HepG2 (cell line): Measurements from ENCODE around the gene SSBP2. TPM values are rescaled to one million over a fixed set of nuclear protein-coding genes. Genes with fewer than 3 reads are reported as not detected.
A peak's percentile ranks its signal among the peaks of the same experiment; 100 is the strongest.

Source experiments
- AHR ChIP-seq: IDR thresholded peaks from 2 replicates; pipeline ENCODE4 v1.6.1; 2018; ENCODE audit warnings: missing genetic modification reagents, missing compliant biosample characterization
- EP300 ChIP-seq, 3 experiments: sonication (generic) in 1 of 3; formaldehyde crosslinking in 1 of 3; IDR thresholded peaks; 2 replicates each; pipeline versions ENCODE4 v1.5.1 to v1.6.1; 2011 to 2020; ENCODE audit warnings: low read depth in 2 of 3, low read length in 2 of 3, borderline replicate concordance in 1 of 3, improper control_type of control experiment in 1 of 3, mild to moderate bottlenecking in 1 of 3, missing genetic modification reagents in 1 of 3, moderate library complexity in 1 of 3
- FOXA1 ChIP-seq, 2 experiments: fragments of 450-650 bp in 1 of 2; sonication (generic) in 1 of 2; formaldehyde crosslinking in 1 of 2; IDR thresholded peaks; 2 replicates each; pipeline versions ENCODE4 v1.4.0 to v1.6.1; 2016 to 2020; ENCODE audit warnings: missing genetic modification reagents in 1 of 2
- MAZ ChIP-seq, 2 experiments: sonication (generic) in 1 of 2; formaldehyde crosslinking in 1 of 2; IDR thresholded peaks; 2 replicates each; pipeline versions ENCODE4 v1.5.0 to v1.6.1; 2012 to 2020; ENCODE audit warnings: low read depth in 2 of 2, mild to moderate bottlenecking in 2 of 2, borderline replicate concordance in 1 of 2, improper control_type of control experiment in 1 of 2, low read length in 1 of 2, missing genetic modification reagents in 1 of 2, moderate library complexity in 1 of 2
- MEF2D ChIP-seq: sonication (generic); formaldehyde crosslinking; IDR thresholded peaks from 2 replicates; pipeline ENCODE4 v1.5.1; 2020; ENCODE audit warnings: mild to moderate bottlenecking, missing genetic modification reagents
- NFATC3 ChIP-seq: sonication (generic); formaldehyde crosslinking; IDR thresholded peaks from 2 replicates; pipeline ENCODE4 v1.5.1; 2020; ENCODE audit warnings: mild to moderate bottlenecking, missing genetic modification reagents
- NFE2L2 ChIP-seq: fragments of 150-350 bp; IDR thresholded peaks from 2 replicates; pipeline ENCODE4 v1.6.1; 2014; ENCODE audit warnings: low read length
- RFX1 ChIP-seq: fragments of 450-650 bp; IDR thresholded peaks from 2 replicates; pipeline ENCODE4 v1.6.1; 2017
- SRSF4 ChIP-seq: fragments of 200-400 bp; formaldehyde crosslinking; IDR thresholded peaks from one replicate; pipeline ENCODE4 v1.6.1; 2018; ENCODE audit warnings: mild to moderate bottlenecking, low read depth, low read length, moderate library complexity; ENCODE audit not compliant: poor library complexity, severe bottlenecking
- STAG1 ChIP-seq: sonication (generic); formaldehyde crosslinking; IDR thresholded peaks from 2 replicates; pipeline ENCODE4 v1.4.0; 2020; ENCODE audit warnings: missing genetic modification reagents
- TSC22D2 ChIP-seq: sonication (generic); formaldehyde crosslinking; IDR thresholded peaks from 2 replicates; pipeline ENCODE4 v1.5.1; 2020; ENCODE audit warnings: missing genetic modification reagents, mild to moderate bottlenecking, borderline replicate concordance
- ZBTB20 ChIP-seq: sonication (generic); formaldehyde crosslinking; IDR thresholded peaks from 2 replicates; pipeline ENCODE4 v1.8.1; 2023; ENCODE audit warnings: missing genetic modification reagents, low read depth, mild to moderate bottlenecking, borderline replicate concordance
- ZBTB21 ChIP-seq: sonication (generic); formaldehyde crosslinking; IDR thresholded peaks from 2 replicates; pipeline ENCODE4 v1.4.0; 2020; ENCODE audit warnings: missing genetic modification reagents
- ZIK1 ChIP-seq: sonication (generic); formaldehyde crosslinking; IDR thresholded peaks from 2 replicates; pipeline ENCODE4 v1.5.0; 2020; ENCODE audit warnings: mild to moderate bottlenecking, low read depth, missing genetic modification reagents, borderline replicate concordance
- ZNF230 ChIP-seq: sonication (generic); formaldehyde crosslinking; IDR thresholded peaks from 2 replicates; pipeline ENCODE4 v1.4.0; 2020; ENCODE audit warnings: mild to moderate bottlenecking, missing genetic modification reagents
- ZNF263 ChIP-seq: sonication (generic); formaldehyde crosslinking; IDR thresholded peaks from 2 replicates; pipeline ENCODE4 v1.4.0; 2020; ENCODE audit warnings: missing genetic modification reagents
- ZNF333 ChIP-seq: sonication (generic); formaldehyde crosslinking; IDR thresholded peaks from 2 replicates; pipeline ENCODE4 v1.4.0; 2020; ENCODE audit warnings: mild to moderate bottlenecking, missing genetic modification reagents, borderline replicate concordance
- ZNF564 ChIP-seq: sonication (generic); formaldehyde crosslinking; IDR thresholded peaks from 2 replicates; pipeline ENCODE4 v1.8.1; 2023; ENCODE audit warnings: mild to moderate bottlenecking, missing genetic modification reagents
- ZNF607 ChIP-seq: sonication (generic); formaldehyde crosslinking; IDR thresholded peaks from 2 replicates; pipeline ENCODE4 v1.5.1; 2020; ENCODE audit warnings: missing genetic modification reagents, mild to moderate bottlenecking, borderline replicate concordance
- ZNF674 ChIP-seq: sonication (generic); formaldehyde crosslinking; IDR thresholded peaks from 2 replicates; pipeline ENCODE4 v1.5.0; 2020; ENCODE audit warnings: low read depth, mild to moderate bottlenecking, missing genetic modification reagents
- ZNF746 ChIP-seq: sonication (generic); formaldehyde crosslinking; IDR thresholded peaks from 2 replicates; pipeline ENCODE4 v1.8.0; 2022; ENCODE audit warnings: mild to moderate bottlenecking, missing genetic modification reagents
- ZNF761 ChIP-seq: sonication (generic); formaldehyde crosslinking; conservative IDR thresholded peaks from 2 replicates; pipeline ENCODE4 v1.4.0; 2020; ENCODE audit warnings: mild to moderate bottlenecking, missing genetic modification reagents
- ZNF782 ChIP-seq: sonication (generic); formaldehyde crosslinking; IDR thresholded peaks from 2 replicates; pipeline ENCODE4 v1.4.0; 2020; ENCODE audit warnings: missing genetic modification reagents, mild to moderate bottlenecking, borderline replicate concordance
- ZNF83 ChIP-seq: sonication (generic); formaldehyde crosslinking; IDR thresholded peaks from 2 replicates; pipeline ENCODE4 v1.4.0; 2020; ENCODE audit warnings: missing genetic modification reagents, mild to moderate bottlenecking, borderline replicate concordance
- polyA plus RNA-seq, 8 experiments: library from polyadenylated mRNA; depleted of rRNA in 3 of 8; stranded (reverse) in 7 of 8; unstranded in 1 of 8; fragments of >200 nt; fragmentation: Illumina TruSeq in 4 of 8; extraction: Trizol in 4 of 8; gene quantifications; 2 replicates each; pipeline versions ENCODE4 v1.2.1 to v1.2.3, GENCODE V29; 2011 to 2016; ENCODE audit warnings: low read depth in 4 of 8, missing spikeins in 1 of 8, mixed read lengths in 1 of 8; ENCODE audit not compliant: insufficient read depth in 1 of 8
- total RNA-seq, 5 experiments: library from RNA; depleted of rRNA; stranded (reverse); fragments of >200 nt; fragmentation: Illumina TruSeq; extraction: Trizol; gene quantifications; 2 replicates each; pipeline ENCODE4 v1.2.3, GENCODE V29; 2016; ENCODE audit warnings: low read depth in 1 of 5
- TF ChIP-seq, protein P1 (sequence below): sonication (generic); formaldehyde crosslinking; IDR thresholded peaks from 2 replicates; pipeline ENCODE4 v1.9.0; 2021; ENCODE audit warnings: missing genetic modification reagents, mild to moderate bottlenecking, borderline replicate concordance
- TF ChIP-seq, protein P2 (sequence below): sonication (generic); formaldehyde crosslinking; IDR thresholded peaks from 2 replicates; pipeline ENCODE4 v1.5.0; 2020; ENCODE audit warnings: missing genetic modification reagents
- TF ChIP-seq, protein P3 (sequence below): sonication (generic); formaldehyde crosslinking; IDR thresholded peaks from 2 replicates; pipeline ENCODE4 v1.8.0; 2022; ENCODE audit warnings: mild to moderate bottlenecking, missing genetic modification reagents; ENCODE audit not compliant: insufficient replicate concordance

SSBP2 gene
- total and polyA plus RNA-seq, 2 of the 13 experiments (the other 11 are each of a cell fraction or from before 2014, with no cell fraction given): 0.16 TPM; not detected in 1

DNA sequence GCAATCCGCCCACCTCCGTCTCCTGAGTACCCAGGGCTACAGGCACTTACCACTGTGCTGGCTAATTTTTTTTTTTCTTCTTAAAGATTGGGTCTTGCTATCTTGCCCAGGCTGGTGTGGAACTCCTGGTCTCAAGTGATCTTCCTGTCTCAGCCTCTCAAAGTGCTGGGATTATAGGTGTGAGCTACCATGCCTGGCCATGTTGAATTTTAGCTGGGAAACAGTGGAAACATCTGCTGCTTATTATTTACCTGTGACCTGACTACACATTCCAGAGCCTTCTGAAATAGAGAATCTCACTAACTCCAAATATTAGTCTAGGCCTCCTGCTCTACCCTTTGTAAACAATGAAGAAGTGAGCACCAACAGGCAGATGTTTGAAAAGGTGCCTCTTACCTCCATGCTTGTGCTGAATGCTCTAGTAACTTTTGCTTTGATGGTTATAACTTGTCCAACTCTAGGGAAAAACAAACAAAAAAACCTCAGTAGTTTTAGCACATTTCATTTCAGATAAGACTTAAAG, 379.5 kb downstream of the SSBP2 start (continued):
- TF ChIP-seq ZNF333 (CRISPR knock-in tag) (no peak), ZNF761 (CRISPR knock-in tag) (no peak), ZNF564 (CRISPR knock-in tag) (peak; percentile 50; the same call in 1 of the 2 replicates), MEF2D (CRISPR knock-in tag) (peak; percentile 91), ZNF230 (no peak), ZNF674 (CRISPR knock-in tag) (no peak), ZNF746 (CRISPR knock-in tag) (no peak), NFE2L2 (no peak), ZBTB20 (CRISPR knock-in tag) (peak; percentile 64; the same call in 1 of the 2 replicates), NFATC3 (no peak), AHR (CRISPR knock-in tag) (no peak), TSC22D2 (CRISPR knock-in tag) (no peak), ZNF263 (CRISPR knock-in tag) (no peak), ZBTB21 (CRISPR knock-in tag) (no peak), FOXA1 (IDR thresholded peaks at IDR 0.05) (no peak), FOXA1 (CRISPR knock-in tag; IDR thresholded peaks at IDR 0.05) (peak; percentile 84), MAZ (IDR thresholded peaks at IDR 0.05; ENCODE audit: borderline replicate concordance, low read depth, low read length) (no peak), MAZ (CRISPR knock-in tag; IDR thresholded peaks at IDR 0.05; ENCODE audit: low read depth) (no peak), ZIK1 (no peak), ZNF782 (CRISPR knock-in tag) (no peak), ZNF607 (CRISPR knock-in tag) (peak; percentile 54; the same call in 1 of the 2 replicates), EP300 (IDR thresholded peaks at IDR 0.05; ENCODE audit: low read depth in 2 of 2, low read length in 2 of 2) (peak in 1 of 2 experiments; percentile 93; a peak in 2 of 4 replicates), EP300 (CRISPR knock-in tag; IDR thresholded peaks at IDR 0.05; ENCODE audit: borderline replicate concordance) (peak; percentile 62; the same call in 1 of the 2 replicates), ZNF83 (CRISPR knock-in tag) (no peak), SRSF4 (no peak), STAG1 (CRISPR knock-in tag) (no peak), RFX1 (no peak)
- TF ChIP-seq, protein P1, sequence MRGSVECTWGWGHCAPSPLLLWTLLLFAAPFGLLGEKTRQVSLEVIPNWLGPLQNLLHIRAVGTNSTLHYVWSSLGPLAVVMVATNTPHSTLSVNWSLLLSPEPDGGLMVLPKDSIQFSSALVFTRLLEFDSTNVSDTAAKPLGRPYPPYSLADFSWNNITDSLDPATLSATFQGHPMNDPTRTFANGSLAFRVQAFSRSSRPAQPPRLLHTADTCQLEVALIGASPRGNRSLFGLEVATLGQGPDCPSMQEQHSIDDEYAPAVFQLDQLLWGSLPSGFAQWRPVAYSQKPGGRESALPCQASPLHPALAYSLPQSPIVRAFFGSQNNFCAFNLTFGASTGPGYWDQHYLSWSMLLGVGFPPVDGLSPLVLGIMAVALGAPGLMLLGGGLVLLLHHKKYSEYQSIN (CRISPR knock-in tag): no peak
- TF ChIP-seq, protein P2, sequence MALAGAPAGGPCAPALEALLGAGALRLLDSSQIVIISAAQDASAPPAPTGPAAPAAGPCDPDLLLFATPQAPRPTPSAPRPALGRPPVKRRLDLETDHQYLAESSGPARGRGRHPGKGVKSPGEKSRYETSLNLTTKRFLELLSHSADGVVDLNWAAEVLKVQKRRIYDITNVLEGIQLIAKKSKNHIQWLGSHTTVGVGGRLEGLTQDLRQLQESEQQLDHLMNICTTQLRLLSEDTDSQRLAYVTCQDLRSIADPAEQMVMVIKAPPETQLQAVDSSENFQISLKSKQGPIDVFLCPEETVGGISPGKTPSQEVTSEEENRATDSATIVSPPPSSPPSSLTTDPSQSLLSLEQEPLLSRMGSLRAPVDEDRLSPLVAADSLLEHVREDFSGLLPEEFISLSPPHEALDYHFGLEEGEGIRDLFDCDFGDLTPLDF: no peak
- TF ChIP-seq, protein P3, sequence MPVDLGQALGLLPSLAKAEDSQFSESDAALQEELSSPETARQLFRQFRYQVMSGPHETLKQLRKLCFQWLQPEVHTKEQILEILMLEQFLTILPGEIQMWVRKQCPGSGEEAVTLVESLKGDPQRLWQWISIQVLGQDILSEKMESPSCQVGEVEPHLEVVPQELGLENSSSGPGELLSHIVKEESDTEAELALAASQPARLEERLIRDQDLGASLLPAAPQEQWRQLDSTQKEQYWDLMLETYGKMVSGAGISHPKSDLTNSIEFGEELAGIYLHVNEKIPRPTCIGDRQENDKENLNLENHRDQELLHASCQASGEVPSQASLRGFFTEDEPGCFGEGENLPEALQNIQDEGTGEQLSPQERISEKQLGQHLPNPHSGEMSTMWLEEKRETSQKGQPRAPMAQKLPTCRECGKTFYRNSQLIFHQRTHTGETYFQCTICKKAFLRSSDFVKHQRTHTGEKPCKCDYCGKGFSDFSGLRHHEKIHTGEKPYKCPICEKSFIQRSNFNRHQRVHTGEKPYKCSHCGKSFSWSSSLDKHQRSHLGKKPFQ (CRISPR knock-in tag): no peak
